ENCODE results near the gene PTPRD. TPM values are rescaled to one million over a fixed set of nuclear protein-coding genes. Genes with fewer than 3 reads are reported as not detected.

The PTPRD gene
- total RNA-seq, 1 experiment from 2014 or later: not detected

- TF ChIP-seq EZH2 (IDR thresholded peaks at IDR 0.05; ENCODE audit: borderline replicate concordance, low read depth, low read length, poor library complexity, severe bottlenecking) (no peak), CTCF (conservative IDR thresholded peaks at IDR 0.05; ENCODE audit: low read depth, low read length) (no peak)
- H3K36me3 ChIP-seq (ENCODE audit: insufficient read depth, low read length, poor library complexity, severe bottlenecking): no peaks in the 10 kb centered on the region
- H3K4me1 ChIP-seq (ENCODE audit: insufficient read depth, low read length, poor library complexity, severe bottlenecking): no peaks in the 10 kb centered on the region
- H3K27ac ChIP-seq (ENCODE audit: low read depth, low read length, poor library complexity, severe bottlenecking): no peak overlapping the region
- peaks cover 2% of the 10 kb centered on the region for H3K27me3 ChIP-seq (replicated peaks; ENCODE audit: insufficient read depth, low read depth, low read length, poor library complexity)
- BruUV-seq (replicated peaks): no TSS peak
- no peaks in the 10 kb centered on the region for H3K9me3 ChIP-seq (ENCODE audit: low read depth, low read length, poor library complexity, severe bottlenecking)
- no peak for DNase-seq (ENCODE audit: low spot score)
- no peak overlapping the region for H3K4me3 ChIP-seq (ENCODE audit: low read depth, low read length, poor library complexity, severe bottlenecking)
- intact Hi-C loops (cut with micrococcal nuclease; ENCODE audit: unreplicated experiment): no loop called here
- POLR2A ChIA-PET (ENCODE audit: low non-redundant PET): interaction anchor here (0.8 kb wide), 1 partner anchor 330 kb away, joined by 3 read pairs; no protein-coding TSS in a partner anchor
- CTCF ChIA-PET: no interaction called here
Observed at GRCh38 chr9:9771314-9771713, 841.5 kb downstream of the PTPRD start.

GRCh38 chr9:9764821-9765220, 848.0 kb downstream of the PTPRD start:
- POLR2A ChIA-PET (ENCODE audit: low non-redundant PET): no interaction called here
- Histone ChIP-seq H3K9me3 (ENCODE audit: low read depth, low read length, poor library complexity, severe bottlenecking) (no peaks in the 10 kb centered on the region), H3K4me1 (ENCODE audit: insufficient read depth, low read length, poor library complexity, severe bottlenecking) (no peaks in the 10 kb centered on the region), H3K27me3 (replicated peaks; ENCODE audit: insufficient read depth, low read depth, low read length, poor library complexity) (peaks cover 7% of the 10 kb centered on the region), H3K27ac (ENCODE audit: low read depth, low read length, poor library complexity, severe bottlenecking) (no peak overlapping the region), H3K36me3 (ENCODE audit: insufficient read depth, low read length, poor library complexity, severe bottlenecking) (no peaks in the 10 kb centered on the region), H3K4me3 (ENCODE audit: low read depth, low read length, poor library complexity, severe bottlenecking) (no peak overlapping the region)
- no TSS peak for BruUV-seq (replicated peaks)
- intact Hi-C loops (cut with micrococcal nuclease; ENCODE audit: unreplicated experiment): no loop called here
- no peak for DNase-seq (ENCODE audit: low spot score)
- CTCF ChIA-PET: no interaction called here
- TF ChIP-seq CTCF (conservative IDR thresholded peaks at IDR 0.05; ENCODE audit: low read depth, low read length): no peak
- TF ChIP-seq EZH2 (IDR thresholded peaks at IDR 0.05; ENCODE audit: borderline replicate concordance, low read depth, low read length, poor library complexity, severe bottlenecking): no peak

GRCh38 chr9:9754186-9754585, 858.6 kb downstream of the PTPRD start:
- BruUV-seq (replicated peaks): no TSS peak
- DNase-seq (ENCODE audit: low spot score): no peak
- POLR2A ChIA-PET (ENCODE audit: low non-redundant PET): no interaction called here

More at GRCh38 chr9:9754186-9754585, 858.6 kb downstream of the PTPRD start:
- TF ChIP-seq EZH2 (IDR thresholded peaks at IDR 0.05; ENCODE audit: borderline replicate concordance, low read depth, low read length, poor library complexity, severe bottlenecking) (no peak), CTCF (conservative IDR thresholded peaks at IDR 0.05; ENCODE audit: low read depth, low read length) (no peak)
- CTCF ChIA-PET: no interaction called here
- intact Hi-C loops (cut with micrococcal nuclease; ENCODE audit: unreplicated experiment): no loop called here
- no peaks in the 10 kb centered on the region for H3K36me3 ChIP-seq (ENCODE audit: insufficient read depth, low read length, poor library complexity, severe bottlenecking)
- H3K4me1 ChIP-seq (ENCODE audit: insufficient read depth, low read length, poor library complexity, severe bottlenecking): no peaks in the 10 kb centered on the region
- H3K9me3 ChIP-seq (ENCODE audit: low read depth, low read length, poor library complexity, severe bottlenecking): no peaks in the 10 kb centered on the region
- H3K27ac ChIP-seq (ENCODE audit: low read depth, low read length, poor library complexity, severe bottlenecking): no peak overlapping the region
- H3K4me3 ChIP-seq (ENCODE audit: low read depth, low read length, poor library complexity, severe bottlenecking): no peak overlapping the region
- H3K27me3 ChIP-seq (replicated peaks; ENCODE audit: insufficient read depth, low read depth, low read length, poor library complexity): peaks cover 18% of the 10 kb centered on the region
